Measurements from ENCODE around the gene FAM222A.

Gene FAM222A

GRCh38 chr12:109807954-109808643 is 94.5 kb downstream of the FAM222A start:
- Mint-ChIP-seq H3K27me3 (no peaks in the 10 kb centered on the region), H3K36me3 (ENCODE audit: low read depth) (no peaks in the 10 kb centered on the region), H3K4me3 (no peak overlapping the region), H3K9me3 (no peaks in the 10 kb centered on the region), H3K4me1 (ENCODE audit: low read depth) (no peaks in the 10 kb centered on the region), H3K27ac (no peak overlapping the region)

GRCh38 chr12:109808876-109809646 is 95.4 kb downstream of the FAM222A start:
- Mint-ChIP-seq H3K36me3 (ENCODE audit: low read depth) (no peaks in the 10 kb centered on the region), H3K27ac (no peak overlapping the region), H3K9me3 (no peaks in the 10 kb centered on the region), H3K4me1 (ENCODE audit: low read depth) (no peaks in the 10 kb centered on the region), H3K27me3 (no peaks in the 10 kb centered on the region), H3K4me3 (no peak overlapping the region)

DNA sequence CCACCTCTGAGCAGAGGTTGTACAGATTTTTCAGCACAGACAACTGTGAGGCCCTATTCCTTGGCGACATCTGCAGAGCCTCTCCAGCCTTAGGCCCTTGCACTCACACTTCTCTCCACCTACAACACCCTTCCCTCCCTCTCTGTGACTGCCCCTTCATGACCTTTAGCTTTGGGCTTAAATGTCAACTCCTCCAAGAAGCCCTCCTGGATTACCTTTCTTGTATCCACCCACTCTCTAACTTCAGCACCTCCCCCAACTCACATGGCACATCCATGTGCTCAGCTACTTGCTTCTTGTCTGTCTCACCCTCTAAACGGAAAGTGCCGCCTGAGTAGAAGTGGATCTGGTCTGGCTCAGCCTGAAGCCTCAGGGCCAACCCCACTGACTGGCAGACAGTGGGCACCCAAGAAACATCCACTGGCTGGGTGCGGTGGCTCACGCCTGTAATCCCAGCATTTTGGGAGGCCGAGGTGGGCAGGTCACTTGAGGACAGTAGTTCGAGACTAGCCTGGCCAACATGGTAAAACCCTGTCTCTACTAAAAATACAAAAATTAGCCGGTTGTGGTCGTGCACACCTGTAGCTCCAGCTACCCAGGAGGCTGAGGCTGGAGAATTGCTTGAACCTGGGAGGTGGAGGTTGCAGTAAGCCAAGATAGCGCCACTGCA is 97.5 kb downstream of the FAM222A start:
- Mint-ChIP-seq H3K27ac (no peak overlapping the region), H3K4me1 (ENCODE audit: low read depth) (no peaks in the 10 kb centered on the region), H3K9me3 (no peaks in the 10 kb centered on the region), H3K27me3 (no peaks in the 10 kb centered on the region), H3K36me3 (ENCODE audit: low read depth) (no peaks in the 10 kb centered on the region), H3K4me3 (no peak overlapping the region)

DNA sequence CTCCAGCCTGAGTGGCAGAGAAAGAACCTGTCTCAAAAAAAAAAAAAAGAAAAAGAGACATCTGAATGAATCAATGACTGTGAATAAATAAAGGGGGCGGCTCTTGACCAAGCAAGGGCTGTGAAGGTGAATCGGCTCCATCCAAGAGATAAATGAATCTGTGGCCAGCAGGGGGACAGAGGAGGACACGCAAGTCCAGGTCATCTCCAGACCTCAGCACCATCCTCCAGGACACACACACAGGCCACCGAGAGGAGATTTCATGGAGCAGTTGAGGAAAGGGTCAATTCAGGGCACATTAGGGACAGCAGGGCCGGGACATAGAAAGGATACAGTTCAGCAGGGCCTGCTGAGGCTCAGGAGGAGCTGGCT is 98.0 kb downstream of the FAM222A start:
- H3K36me3 Mint-ChIP-seq (ENCODE audit: low read depth): no peaks in the 10 kb centered on the region
- no peak overlapping the region for H3K4me3 Mint-ChIP-seq
- H3K4me1 Mint-ChIP-seq (ENCODE audit: low read depth): no peaks in the 10 kb centered on the region
- no peaks in the 10 kb centered on the region for H3K27me3 Mint-ChIP-seq
- no peak overlapping the region for H3K27ac Mint-ChIP-seq
- H3K9me3 Mint-ChIP-seq: no peaks in the 10 kb centered on the region

- Mint-ChIP-seq H3K36me3 (ENCODE audit: low read depth) (no peaks in the 10 kb centered on the region), H3K4me1 (ENCODE audit: low read depth) (no peaks in the 10 kb centered on the region), H3K27me3 (no peaks in the 10 kb centered on the region), H3K9me3 (no peaks in the 10 kb centered on the region), H3K27ac (no peak overlapping the region), H3K4me3 (no peak overlapping the region)
Observed at GRCh38 chr12:109813810-109814416, 100.3 kb downstream of the FAM222A start.

DNA sequence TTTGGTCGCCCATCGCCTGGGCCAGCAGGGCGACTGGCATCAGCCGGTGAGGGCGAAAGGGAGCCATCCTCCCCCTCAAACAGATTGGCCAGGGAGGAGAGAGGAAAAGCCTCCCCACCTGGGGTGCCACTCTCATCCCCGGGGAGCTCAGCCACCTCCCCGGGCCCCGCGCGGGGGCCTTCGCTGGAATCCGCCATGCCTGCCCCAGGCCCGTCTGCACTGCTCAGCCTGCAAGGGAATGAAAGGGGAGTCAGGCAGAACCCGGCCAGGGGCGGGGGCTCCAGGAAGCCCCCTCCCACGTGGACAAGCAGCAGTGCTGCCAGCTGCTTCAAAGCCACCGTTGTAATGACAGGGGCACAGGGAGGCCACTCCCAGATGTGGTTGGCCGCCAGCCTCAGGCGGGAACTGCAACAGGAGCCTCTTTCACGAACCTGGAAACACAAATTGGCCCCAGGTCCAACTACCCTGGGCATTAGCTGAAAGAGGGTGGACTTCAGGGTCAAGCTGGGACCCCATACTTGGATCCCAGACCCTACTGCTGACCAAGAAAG is 101.0 kb downstream of the FAM222A start:
- H3K4me3 Mint-ChIP-seq: no peak overlapping the region
- no peak overlapping the region for H3K27ac Mint-ChIP-seq
- no peaks in the 10 kb centered on the region for H3K4me1 Mint-ChIP-seq (ENCODE audit: low read depth)
- no peaks in the 10 kb centered on the region for H3K9me3 Mint-ChIP-seq
- H3K36me3 Mint-ChIP-seq (ENCODE audit: low read depth): no peaks in the 10 kb centered on the region
- no peaks in the 10 kb centered on the region for H3K27me3 Mint-ChIP-seq

DNA sequence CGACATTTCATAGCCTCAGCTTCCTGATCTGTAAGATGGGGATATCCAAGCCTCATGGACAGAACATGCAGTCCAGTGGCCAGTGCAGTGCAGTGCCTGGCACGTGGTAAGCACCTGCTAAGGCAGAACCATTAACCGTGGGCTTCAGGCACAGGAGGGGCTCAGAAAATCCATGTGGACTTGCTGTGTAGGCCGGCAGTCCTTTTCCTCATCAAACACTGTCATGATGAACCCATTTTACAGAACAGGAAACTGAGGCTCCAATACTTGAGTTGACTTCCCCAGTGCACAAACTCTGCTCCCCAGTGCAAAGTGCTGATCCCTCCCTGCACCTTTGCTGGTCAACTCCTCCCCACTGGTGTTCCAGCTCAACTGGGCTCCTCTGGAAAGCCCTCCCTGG is 101.6 kb downstream of the FAM222A start:
- H3K9me3 Mint-ChIP-seq: no peaks in the 10 kb centered on the region
- H3K36me3 Mint-ChIP-seq (ENCODE audit: low read depth): no peaks in the 10 kb centered on the region
- no peaks in the 10 kb centered on the region for H3K4me1 Mint-ChIP-seq (ENCODE audit: low read depth)
- no peak overlapping the region for H3K4me3 Mint-ChIP-seq
- no peaks in the 10 kb centered on the region for H3K27me3 Mint-ChIP-seq
- no peak overlapping the region for H3K27ac Mint-ChIP-seq

DNA sequence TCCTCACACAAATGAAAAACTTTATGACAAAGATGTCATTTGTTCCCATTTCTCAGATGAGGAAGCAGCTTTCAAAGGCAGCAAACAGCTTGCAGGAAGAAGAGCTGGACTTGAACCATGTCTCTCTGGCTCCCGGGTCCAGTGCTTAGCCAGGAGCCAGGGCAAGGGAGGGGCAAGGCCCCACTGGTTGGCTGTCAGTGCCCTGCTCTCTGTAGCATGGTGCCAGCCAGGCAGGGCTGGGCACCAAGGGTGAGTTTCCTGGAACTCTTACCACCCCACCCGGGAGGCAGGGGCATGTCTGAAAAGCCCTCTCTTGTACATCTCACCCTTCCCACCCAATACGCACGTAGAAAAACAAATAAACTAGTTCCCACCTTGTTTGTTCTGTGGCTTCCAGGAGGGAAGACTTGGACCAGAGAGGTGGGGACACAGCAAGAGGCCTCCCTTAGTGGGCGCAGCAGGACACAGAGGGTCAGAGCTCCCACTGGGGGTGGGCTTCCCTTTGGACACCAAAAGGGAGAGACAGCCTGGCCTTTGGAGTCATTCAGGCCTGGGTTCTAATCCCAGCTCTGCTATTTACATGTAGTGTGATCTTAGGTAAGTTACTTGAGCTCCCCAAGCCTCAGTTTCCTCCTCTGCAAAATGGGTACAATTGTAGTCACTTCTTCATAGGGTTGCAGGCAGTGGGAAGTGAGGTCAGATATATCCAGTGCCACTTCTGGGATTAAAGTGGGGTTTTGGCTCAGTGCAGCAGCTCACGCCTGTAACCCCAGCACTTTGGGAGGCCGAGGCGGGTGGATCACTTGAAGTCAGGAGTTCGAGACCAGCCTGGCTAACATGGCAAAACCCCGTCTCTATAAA is 102.4 kb downstream of the FAM222A start:
- H3K27ac Mint-ChIP-seq: no peak overlapping the region
- no peaks in the 10 kb centered on the region for H3K4me1 Mint-ChIP-seq (ENCODE audit: low read depth)
- no peaks in the 10 kb centered on the region for H3K27me3 Mint-ChIP-seq
- no peaks in the 10 kb centered on the region for H3K36me3 Mint-ChIP-seq (ENCODE audit: low read depth)
- no peak overlapping the region for H3K4me3 Mint-ChIP-seq
- no peaks in the 10 kb centered on the region for H3K9me3 Mint-ChIP-seq

DNA sequence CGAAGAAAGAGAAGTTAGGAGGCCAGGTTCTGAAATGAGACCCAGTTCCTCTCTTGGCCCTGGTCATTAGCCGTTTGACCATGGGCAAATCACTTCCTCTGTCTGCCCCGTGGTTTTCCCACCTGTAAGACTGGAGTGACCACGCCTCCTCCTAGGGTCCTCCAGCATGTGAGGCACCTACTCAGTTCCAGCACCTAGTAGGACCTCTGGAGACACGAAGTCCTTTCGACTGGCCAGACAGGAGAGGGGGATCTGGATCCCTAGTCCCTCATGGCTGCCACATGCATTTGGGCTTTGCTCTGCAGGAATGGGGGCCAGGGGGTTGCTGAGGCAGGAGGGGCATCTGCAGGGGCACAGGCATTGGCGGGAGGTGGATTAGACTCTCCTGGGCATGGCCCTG is 103.2 kb downstream of the FAM222A start:
- no peaks in the 10 kb centered on the region for H3K36me3 Mint-ChIP-seq (ENCODE audit: low read depth)
- no peaks in the 10 kb centered on the region for H3K27me3 Mint-ChIP-seq
- no peak overlapping the region for H3K27ac Mint-ChIP-seq
- H3K4me1 Mint-ChIP-seq (ENCODE audit: low read depth): no peaks in the 10 kb centered on the region
- no peaks in the 10 kb centered on the region for H3K9me3 Mint-ChIP-seq
- no peak overlapping the region for H3K4me3 Mint-ChIP-seq

- Mint-ChIP-seq H3K27me3 (no peaks in the 10 kb centered on the region), H3K4me3 (no peak overlapping the region), H3K27ac (no peak overlapping the region), H3K36me3 (ENCODE audit: low read depth) (no peaks in the 10 kb centered on the region), H3K9me3 (no peaks in the 10 kb centered on the region), H3K4me1 (ENCODE audit: low read depth) (no peaks in the 10 kb centered on the region)
Observed at GRCh38 chr12:109817627-109818231, 104.1 kb downstream of the FAM222A start.

GRCh38 chr12:109818253-109818652 is 104.6 kb downstream of the FAM222A start:
- H3K4me3 Mint-ChIP-seq: no peak overlapping the region

DNA sequence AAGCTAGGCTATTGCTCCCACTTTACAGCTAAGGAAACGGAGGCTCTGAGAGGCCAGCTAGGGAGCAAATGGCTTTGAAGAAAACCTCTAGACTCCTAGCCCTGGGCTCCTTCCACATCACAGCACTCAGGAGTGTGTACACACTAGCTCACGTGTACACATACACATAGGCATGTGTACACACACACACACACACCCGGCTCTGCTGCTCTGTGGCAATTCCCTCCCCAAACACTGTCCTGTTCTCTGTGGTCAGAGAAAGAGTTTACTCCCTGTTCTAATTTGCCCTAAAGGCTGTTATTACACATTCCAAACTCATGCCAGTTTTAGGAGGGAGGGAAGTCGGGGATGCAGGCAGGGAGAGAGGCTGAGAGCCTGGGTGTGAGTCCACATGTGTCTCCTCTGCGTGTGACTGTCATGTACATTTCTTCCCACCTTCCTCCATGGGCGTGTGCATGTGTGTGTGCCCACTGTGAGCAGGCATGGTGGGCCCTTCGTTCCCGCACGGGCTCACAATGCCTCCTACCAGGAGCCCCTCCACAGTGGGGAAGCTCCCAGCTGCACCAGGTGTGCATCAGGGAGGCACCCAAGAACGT is 105.4 kb downstream of the FAM222A start:
- no peaks in the 10 kb centered on the region for H3K27me3 Mint-ChIP-seq
- H3K27ac Mint-ChIP-seq: no peak overlapping the region
- H3K4me3 Mint-ChIP-seq: no peak overlapping the region
- no peaks in the 10 kb centered on the region for H3K4me1 Mint-ChIP-seq (ENCODE audit: low read depth)
- no peaks in the 10 kb centered on the region for H3K9me3 Mint-ChIP-seq
- no peaks in the 10 kb centered on the region for H3K36me3 Mint-ChIP-seq (ENCODE audit: low read depth)

More at GRCh38 chr12:109818253-109818652, 104.6 kb downstream of the FAM222A start:
- Mint-ChIP-seq H3K4me1 (ENCODE audit: low read depth) (no peaks in the 10 kb centered on the region), H3K27me3 (no peaks in the 10 kb centered on the region), H3K36me3 (ENCODE audit: low read depth) (no peaks in the 10 kb centered on the region), H3K27ac (no peak overlapping the region), H3K9me3 (no peaks in the 10 kb centered on the region)

Data from stimulated activated naive CD8-positive, alpha-beta T cell treated with anti-CD3 and anti-CD28 coated beads, Interleukin-15, Interleukin-2, amounts not matched to agents 100 ng/mL and 50 ng/mL, for 24 hours (primary cell).